Measurements from ENCODE around the gene IL17B. TPM values are rescaled to one million over a fixed set of nuclear protein-coding genes. Genes with fewer than 3 reads are reported as not detected.

Gene IL17B
- total RNA-seq, 1 experiment from 2014 or later, result not detected

DNA sequence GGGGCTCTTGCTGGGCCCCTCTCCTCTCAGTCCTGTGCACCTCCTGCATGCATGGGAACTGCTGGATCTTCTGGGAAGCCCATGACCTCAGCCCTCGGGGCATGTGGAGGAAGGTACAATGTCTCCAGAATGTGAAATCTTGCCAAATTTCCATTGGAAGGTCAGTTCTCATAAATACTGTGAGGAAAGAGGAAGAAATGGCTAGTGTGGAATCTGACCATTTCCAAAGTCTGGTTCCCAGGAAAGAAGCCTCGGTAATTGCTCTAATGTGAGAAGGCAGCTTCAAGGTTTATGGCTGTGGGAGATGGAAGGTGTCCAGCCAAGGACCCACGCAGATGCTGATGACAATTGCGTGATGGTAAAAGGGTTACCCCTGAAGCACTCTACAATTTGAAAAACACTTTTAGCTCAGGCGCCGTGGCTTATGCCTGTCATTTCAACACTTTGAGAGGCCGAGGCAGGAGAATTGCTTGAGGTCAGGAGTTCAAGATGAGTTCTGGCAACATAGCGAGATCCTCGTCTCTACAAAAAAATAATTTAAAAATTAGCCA lies 8.1 kb upstream of the IL17B start:
- TF ChIP-seq, protein P1, sequence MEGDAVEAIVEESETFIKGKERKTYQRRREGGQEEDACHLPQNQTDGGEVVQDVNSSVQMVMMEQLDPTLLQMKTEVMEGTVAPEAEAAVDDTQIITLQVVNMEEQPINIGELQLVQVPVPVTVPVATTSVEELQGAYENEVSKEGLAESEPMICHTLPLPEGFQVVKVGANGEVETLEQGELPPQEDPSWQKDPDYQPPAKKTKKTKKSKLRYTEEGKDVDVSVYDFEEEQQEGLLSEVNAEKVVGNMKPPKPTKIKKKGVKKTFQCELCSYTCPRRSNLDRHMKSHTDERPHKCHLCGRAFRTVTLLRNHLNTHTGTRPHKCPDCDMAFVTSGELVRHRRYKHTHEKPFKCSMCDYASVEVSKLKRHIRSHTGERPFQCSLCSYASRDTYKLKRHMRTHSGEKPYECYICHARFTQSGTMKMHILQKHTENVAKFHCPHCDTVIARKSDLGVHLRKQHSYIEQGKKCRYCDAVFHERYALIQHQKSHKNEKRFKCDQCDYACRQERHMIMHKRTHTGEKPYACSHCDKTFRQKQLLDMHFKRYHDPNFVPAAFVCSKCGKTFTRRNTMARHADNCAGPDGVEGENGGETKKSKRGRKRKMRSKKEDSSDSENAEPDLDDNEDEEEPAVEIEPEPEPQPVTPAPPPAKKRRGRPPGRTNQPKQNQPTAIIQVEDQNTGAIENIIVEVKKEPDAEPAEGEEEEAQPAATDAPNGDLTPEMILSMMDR (conservative IDR thresholded peaks at IDR 0.05), result no peak
- TF ChIP-seq EZH2 (IDR thresholded peaks at IDR 0.05; ENCODE audit: low read depth), result no peak
- BruUV-seq (replicated peaks), result no TSS peak
- no peak overlapping the region for H3K4me2 ChIP-seq
- H3K79me2 ChIP-seq (ENCODE audit: low read depth), result no peaks in the 10 kb centered on the region
- POLR2A ChIA-PET (ENCODE audit: unreplicated experiment), result no interaction called here
- H3K36me3 ChIP-seq (ENCODE audit: low read depth), result no peaks in the 10 kb centered on the region
- H3K9me2 ChIP-seq (ENCODE audit: insufficient read depth), result no peaks in the 10 kb centered on the region
- no peaks in the 10 kb centered on the region for H3F3A ChIP-seq (ENCODE audit: insufficient read depth, low read depth)
- DNase-seq, result no peak
- no peak overlapping the region for H2AFZ ChIP-seq
- intact Hi-C loops (cut with micrococcal nuclease; ENCODE audit: unreplicated experiment), result no loop called here
- CTCF ChIA-PET, result no interaction called here
- no peaks in the 10 kb centered on the region for H4K20me1 ChIP-seq (ENCODE audit: insufficient read depth)
- no peak overlapping the region for H3K27ac ChIP-seq
- H3K9me3 ChIP-seq (ENCODE audit: insufficient read depth, low read depth), result no peaks in the 10 kb centered on the region
- no peak overlapping the region for H3K4me3 ChIP-seq
- no peaks in the 10 kb centered on the region for H3K4me1 ChIP-seq (replicated peaks; ENCODE audit: insufficient read depth)
- no peaks in the 10 kb centered on the region for H3K27me3 ChIP-seq (ENCODE audit: insufficient read depth, low read depth)

- no TSS peak for BruUV-seq (replicated peaks)
- TF ChIP-seq EZH2 (IDR thresholded peaks at IDR 0.05; ENCODE audit: low read depth), result no peak
- TF ChIP-seq, protein P1 (conservative IDR thresholded peaks at IDR 0.05), result no peak
- Histone ChIP-seq H3K4me3 (no peak overlapping the region), H3K36me3 (ENCODE audit: low read depth) (no peaks in the 10 kb centered on the region), H3K4me1 (replicated peaks; ENCODE audit: insufficient read depth) (no peaks in the 10 kb centered on the region), H3K79me2 (ENCODE audit: low read depth) (no peaks in the 10 kb centered on the region), H2AFZ (no peak overlapping the region), H3K9me3 (ENCODE audit: insufficient read depth, low read depth) (no peaks in the 10 kb centered on the region), H4K20me1 (ENCODE audit: insufficient read depth) (no peaks in the 10 kb centered on the region), H3K9me2 (ENCODE audit: insufficient read depth) (no peaks in the 10 kb centered on the region), H3F3A (ENCODE audit: insufficient read depth, low read depth) (no peaks in the 10 kb centered on the region), H3K27ac (no peak overlapping the region), H3K4me2 (no peak overlapping the region), H3K27me3 (ENCODE audit: insufficient read depth, low read depth) (no peaks in the 10 kb centered on the region)
- intact Hi-C loops (cut with micrococcal nuclease; ENCODE audit: unreplicated experiment), result no loop called here
- ChIA-PET CTCF (no interaction called here), POLR2A (ENCODE audit: unreplicated experiment) (no interaction called here)
- no peak for DNase-seq
Measured at GRCh38 chr5:149386166-149386565, 7.1 kb upstream of the IL17B start.

DNA sequence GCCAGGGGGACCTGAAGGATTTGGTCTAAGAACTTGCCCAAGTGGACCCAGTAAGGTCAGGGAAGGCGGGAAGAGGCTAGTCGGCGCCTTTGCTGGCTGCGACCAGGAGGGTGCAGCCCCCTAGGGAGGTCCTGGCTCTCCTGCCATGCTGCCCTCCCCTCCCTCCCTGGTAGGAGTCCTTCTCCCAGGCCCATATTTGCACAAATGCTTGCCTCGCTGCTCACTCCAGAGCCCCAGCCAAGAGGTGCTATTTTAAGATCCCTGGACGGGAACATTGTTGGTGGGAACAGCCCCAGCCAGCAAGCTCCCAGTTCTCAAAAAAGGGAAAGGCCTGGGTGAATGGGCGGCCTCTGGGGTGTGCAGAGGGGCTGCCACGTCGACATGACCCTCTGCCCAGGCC lies 4.3 kb upstream of the IL17B start:
- no TSS peak for BruUV-seq (replicated peaks)
- CTCF ChIA-PET, result interaction anchor here (0.6 kb wide), 2 partner anchors 62 to 109 kb away, joined by 7 to 16 read pairs; no protein-coding TSS in a partner anchor
- Histone ChIP-seq H3F3A (ENCODE audit: insufficient read depth, low read depth) (no peaks in the 10 kb centered on the region), H3K4me1 (replicated peaks; ENCODE audit: insufficient read depth) (no peaks in the 10 kb centered on the region), H3K9me2 (ENCODE audit: insufficient read depth) (no peaks in the 10 kb centered on the region), H2AFZ (no peak overlapping the region), H3K27ac (no peak overlapping the region), H3K27me3 (ENCODE audit: insufficient read depth, low read depth) (no peaks in the 10 kb centered on the region), H3K4me2 (no peak overlapping the region), H3K9me3 (ENCODE audit: insufficient read depth, low read depth) (no peaks in the 10 kb centered on the region), H3K4me3 (no peak overlapping the region), H3K36me3 (ENCODE audit: low read depth) (no peaks in the 10 kb centered on the region), H4K20me1 (ENCODE audit: insufficient read depth) (no peaks in the 10 kb centered on the region), H3K79me2 (ENCODE audit: low read depth) (no peaks in the 10 kb centered on the region)
- TF ChIP-seq EZH2 (IDR thresholded peaks at IDR 0.05; ENCODE audit: low read depth), result no peak
- TF ChIP-seq, protein P1 (conservative IDR thresholded peaks at IDR 0.05), result no peak
- POLR2A ChIA-PET (ENCODE audit: unreplicated experiment), result no interaction called here
- intact Hi-C loops (cut with micrococcal nuclease; ENCODE audit: unreplicated experiment), result no loop called here
- DNase-seq, result no peak
